ENCODE results near the gene FRZB.
A peak's percentile ranks its signal among the peaks of the same experiment; 100 is the strongest.
"Not testable (repeated sequence)": the region's sequence is repeated elsewhere in the genome, so short reads cannot be mapped to it uniquely, and the experiment has no call there.

The FRZB gene

DNA sequence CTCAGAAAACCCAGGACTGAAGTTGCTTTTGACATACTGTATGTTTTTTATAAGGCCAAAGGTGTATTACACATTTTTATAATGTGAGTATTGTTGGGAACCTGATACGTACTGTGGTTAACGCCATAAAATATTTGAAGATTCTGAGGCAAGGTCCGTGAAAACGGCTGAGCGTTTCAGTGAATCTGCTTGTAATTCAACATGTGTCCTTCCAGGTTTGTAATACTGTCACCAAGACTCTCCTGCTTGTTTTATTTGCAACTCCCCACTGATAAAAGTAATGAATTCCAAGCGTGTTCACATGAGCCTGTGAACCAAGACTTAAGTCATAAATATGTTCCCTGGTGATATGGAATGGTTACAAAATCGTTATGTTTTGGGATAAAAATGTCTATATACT, 23.9 kb upstream of the FRZB start:
- DNase-seq (ENCODE audit: low spot score), result no peak

DNA sequence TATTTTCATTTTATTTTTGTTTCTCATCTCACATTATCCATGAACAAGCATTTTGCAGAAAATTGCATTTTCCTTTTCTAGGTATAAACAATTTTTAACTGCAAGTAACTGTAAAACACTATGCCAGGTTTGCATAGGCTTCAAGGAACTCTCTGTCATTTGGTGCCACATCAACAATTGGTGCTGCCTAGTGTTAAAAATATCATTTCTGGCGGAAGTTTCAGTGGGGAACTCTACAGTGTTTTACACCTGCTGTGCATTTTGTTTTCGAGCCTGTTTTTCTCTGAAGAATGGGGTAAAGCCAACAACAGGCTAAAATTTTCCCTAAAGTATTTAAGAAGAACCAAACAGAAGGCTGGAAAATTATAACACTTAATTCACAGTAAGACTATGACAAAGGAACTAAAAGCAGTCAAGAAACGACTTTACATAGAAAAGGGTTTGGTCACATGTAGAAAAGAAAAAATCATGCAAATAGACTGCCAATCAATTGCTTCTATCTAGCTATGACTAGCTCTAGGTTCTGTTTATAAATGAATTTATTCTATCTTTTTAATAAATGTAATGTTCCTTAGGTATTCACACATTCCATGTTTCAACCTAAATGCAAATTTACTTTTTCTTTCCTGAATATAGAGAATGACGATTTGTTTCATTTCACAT, 21.4 kb upstream of the FRZB start:
- DNase-seq (ENCODE audit: low spot score), result no peak

- no peak for DNase-seq (ENCODE audit: low spot score)
Observed at GRCh38 chr2:182887093-182887492, 20.7 kb upstream of the FRZB start.

- no peak for DNase-seq (ENCODE audit: low spot score)
Observed at GRCh38 chr2:182885771-182886170, 19.3 kb upstream of the FRZB start.

DNA sequence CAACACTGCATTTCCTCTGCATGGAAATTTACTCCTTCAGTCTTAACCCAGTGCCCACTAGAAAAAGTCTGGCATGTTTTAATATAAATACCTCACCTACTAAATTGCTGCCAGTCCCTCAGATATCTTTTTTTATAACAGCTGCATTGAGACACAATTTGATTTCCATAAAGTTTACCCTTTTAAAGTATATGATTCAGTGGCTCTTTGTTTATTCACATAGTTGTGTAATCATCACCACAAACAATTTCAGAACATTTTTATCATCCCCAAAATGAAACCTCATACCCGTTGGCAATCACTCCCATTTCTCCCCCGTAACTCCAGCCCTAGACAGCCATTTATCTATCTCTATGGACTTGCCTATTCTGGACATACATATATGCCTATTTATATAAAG, 17.0 kb upstream of the FRZB start:
- DNase-seq (ENCODE audit: low spot score), result no peak

- DNase-seq (ENCODE audit: low spot score), result not testable (repeated sequence)
Observed at GRCh38 chr2:182880100-182880499, 13.7 kb upstream of the FRZB start.

DNA sequence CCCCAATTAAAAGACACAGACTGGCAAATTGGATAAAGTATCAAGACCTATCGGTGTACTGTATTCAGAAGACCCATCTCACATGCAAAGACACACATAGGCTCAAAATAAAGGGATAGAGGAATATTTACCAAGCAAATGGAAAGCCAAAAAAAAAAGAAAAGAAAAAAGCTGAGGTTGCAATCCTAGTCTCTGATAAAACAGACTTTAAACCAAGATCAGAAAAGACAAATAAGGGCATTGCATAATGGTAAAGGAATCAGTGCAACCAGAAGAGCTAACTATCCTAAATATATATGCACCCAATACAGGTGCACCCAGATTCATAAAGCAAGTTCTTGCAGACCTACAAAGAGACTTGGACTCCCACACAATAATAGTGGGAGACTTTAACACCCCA, 10.2 kb upstream of the FRZB start:
- not testable (repeated sequence) for DNase-seq (ENCODE audit: low spot score)

DNA sequence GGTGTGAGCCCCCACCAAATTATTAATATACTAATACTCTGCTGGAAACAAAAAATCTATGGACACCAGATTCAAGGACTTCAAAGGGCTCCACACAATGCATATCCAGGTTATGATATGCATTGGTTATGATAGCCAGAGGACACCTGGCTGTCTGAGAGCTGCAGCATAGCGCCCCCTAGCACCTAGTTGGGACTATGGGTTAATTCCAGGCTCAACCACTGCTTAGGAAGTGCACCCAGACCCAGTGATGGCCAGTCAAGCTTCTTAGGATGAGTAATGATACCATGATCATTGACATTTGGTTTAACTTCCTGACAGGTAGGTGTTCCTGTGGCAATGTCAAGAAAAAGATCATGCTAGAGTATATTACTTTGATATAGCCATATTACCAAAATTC, 3.8 kb upstream of the FRZB start:
- DNase-seq (ENCODE audit: low spot score), result no peak

GRCh38 chr2:182868054-182868796, 1.8 kb upstream of the FRZB start:
- no peak for DNase-seq (ENCODE audit: low spot score)

GRCh38 chr2:182867426-182868053, 1.1 kb upstream of the FRZB start:
- DNase-seq (ENCODE audit: low spot score), result no peak

- DNase-seq (ENCODE audit: low spot score), result no peak
Observed at GRCh38 chr2:182866095-182866460, 359 bp downstream of the FRZB start.

DNA sequence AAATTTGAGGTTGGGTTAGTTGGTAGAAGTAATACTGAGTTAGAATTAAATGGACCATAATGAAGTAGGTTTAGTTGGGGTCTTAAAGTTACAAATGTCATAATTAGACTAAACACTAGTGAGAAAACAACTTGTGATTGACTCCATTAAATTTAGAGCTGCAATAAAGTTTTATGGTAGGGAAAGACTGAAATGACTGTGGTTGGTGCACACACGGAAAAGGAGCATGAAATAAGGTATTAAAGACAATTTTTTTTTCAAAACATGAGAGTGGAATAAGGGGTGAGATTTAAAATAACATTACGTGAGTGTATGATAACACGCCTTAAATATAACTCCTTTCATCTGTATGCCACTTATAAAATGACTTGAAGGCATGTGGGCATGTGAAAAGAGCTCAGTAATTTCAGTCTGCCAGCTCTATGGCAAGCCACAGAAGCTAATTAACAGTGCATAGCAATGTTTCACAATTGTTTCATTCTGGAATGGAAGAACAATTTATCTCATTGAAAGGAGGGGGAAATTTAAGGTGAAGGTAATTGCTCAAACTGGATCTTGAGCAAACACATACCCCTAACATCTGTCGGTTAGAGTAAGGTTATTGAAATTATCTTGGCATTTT, 1.4 kb downstream of the FRZB start:
- no peak for DNase-seq (ENCODE audit: low spot score)

DNA sequence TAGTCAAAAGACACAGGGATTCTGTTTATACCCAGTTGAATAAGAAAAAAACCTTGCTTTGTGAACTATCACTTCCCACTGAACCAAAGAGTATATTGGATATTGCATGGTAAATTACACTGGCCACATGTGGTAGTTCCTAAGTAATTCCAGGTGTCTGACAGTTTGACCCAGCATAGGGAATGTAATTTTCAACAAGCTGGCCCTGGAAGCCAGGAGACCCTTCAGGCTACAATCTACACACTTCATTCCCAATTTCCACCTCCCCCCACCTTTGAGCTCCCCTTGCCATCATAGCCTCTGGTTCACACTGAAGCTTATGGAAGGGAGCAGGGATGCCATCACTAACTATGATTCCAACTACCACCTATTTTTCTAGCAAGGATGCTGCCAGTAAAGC, 2.8 kb downstream of the FRZB start:
- DNase-seq (ENCODE audit: low spot score), result no peak

- DNase-seq (ENCODE audit: low spot score), result no peak
Observed at GRCh38 chr2:182862091-182862490, 4.3 kb downstream of the FRZB start.

GRCh38 chr2:182860858-182861257, 5.6 kb downstream of the FRZB start:
- DNase-seq (ENCODE audit: low spot score), result no peak

DNA sequence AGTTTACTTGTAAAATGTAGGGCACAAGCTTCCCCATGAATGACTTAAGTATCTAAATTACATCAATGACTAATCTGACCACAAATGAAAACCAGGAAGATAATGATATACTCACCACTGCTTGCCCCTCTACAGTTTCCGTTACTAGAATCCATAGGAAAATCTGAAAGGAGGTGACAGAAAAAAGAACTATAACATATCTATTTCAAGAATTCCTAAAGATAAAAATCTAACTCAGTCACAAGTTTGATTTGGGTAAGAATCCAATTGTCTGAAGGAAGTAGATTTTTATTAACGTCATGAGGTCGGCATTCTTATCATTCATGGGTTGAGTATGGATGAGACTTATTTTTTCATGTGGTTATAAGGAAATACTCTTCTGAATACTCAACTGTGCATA, 7.8 kb downstream of the FRZB start:
- no peak for DNase-seq (ENCODE audit: low spot score)

DNA sequence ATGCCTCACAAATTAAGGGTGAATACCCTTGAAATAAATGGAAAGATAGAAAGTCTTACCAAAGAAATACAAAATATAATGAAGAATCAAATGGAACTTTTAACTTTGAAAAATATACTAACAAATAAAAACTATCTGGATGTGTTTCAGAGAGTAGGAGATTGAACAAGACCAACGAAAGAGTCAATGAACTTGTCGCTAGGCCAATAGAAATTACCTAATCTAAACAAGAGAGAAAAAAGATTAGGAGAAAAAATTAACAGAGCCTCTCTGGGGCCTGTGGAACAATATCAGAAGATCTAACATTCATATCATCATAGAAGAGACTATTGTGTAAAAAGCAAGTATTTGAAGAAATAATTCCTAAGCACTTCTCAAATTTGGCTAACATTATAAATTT, 11.1 kb downstream of the FRZB start:
- DNase-seq (ENCODE audit: low spot score), result no peak

DNA sequence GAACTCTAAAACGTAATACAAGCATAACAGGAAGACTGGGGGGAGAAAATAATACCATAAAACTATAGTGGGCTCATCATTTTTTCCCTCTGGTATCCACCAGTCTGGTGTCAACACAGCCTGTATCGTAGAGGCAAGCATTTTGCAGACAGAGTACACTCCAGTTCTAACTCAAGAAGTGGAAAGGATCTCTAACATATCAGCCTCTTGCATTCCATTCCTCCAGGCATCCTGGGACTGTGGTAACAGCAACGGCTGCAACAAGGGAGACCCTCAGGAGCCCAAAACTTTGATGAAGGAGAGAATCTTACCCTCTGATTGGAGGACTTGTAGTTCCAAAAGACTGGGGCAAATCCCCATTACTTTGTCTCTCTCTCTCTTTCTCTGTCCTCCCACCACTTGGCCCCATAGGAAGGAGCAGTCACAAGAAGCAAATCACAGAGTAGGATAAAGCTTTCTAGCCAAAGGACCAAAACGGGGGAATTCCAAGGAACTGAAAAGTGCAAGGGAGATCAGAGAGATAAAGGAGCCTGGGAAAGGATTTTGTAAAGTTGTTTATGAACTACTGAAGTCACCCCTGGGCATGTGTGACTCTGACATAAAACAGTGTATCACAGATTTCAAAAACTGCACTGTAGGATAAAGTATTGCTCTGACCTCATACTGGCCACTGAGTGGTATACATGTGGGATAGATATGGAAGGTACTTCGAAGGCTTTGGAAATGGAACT, 11.9 kb downstream of the FRZB start:
- no peak for DNase-seq (ENCODE audit: low spot score)

- no peak for DNase-seq (ENCODE audit: low spot score)
Observed at GRCh38 chr2:182852801-182853200, 13.6 kb downstream of the FRZB start.

- DNase-seq (ENCODE audit: low spot score), result no peak
Observed at GRCh38 chr2:182852090-182852489, 14.3 kb downstream of the FRZB start.

GRCh38 chr2:182845794-182846417, 20.5 kb downstream of the FRZB start:
- no peak for DNase-seq (ENCODE audit: low spot score)

DNA sequence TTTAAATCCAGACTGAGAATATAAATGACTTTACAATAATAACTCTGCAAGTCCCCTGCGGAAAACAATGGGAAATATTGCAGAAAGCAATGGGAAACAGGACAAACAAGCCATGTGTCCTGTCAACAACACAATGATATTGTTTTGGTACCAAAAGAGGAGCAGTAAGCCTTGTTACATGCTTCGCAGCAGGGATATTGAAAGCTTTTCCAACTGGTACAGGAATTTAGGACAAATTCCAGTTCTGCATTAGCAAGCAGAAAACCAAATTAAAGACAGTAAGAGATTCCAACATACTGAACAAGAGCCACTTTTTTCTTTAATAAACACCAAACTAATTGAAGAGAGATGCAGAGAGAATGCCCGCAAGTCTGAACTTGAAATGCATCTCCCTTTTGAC, 30.0 kb downstream of the FRZB start:
- DNase-seq (ENCODE audit: low spot score), result peak; percentile 5

Measured in pons (tissue), 1 donor.